ENCODE results near the gene COL20A1.

The COL20A1 gene

DNA sequence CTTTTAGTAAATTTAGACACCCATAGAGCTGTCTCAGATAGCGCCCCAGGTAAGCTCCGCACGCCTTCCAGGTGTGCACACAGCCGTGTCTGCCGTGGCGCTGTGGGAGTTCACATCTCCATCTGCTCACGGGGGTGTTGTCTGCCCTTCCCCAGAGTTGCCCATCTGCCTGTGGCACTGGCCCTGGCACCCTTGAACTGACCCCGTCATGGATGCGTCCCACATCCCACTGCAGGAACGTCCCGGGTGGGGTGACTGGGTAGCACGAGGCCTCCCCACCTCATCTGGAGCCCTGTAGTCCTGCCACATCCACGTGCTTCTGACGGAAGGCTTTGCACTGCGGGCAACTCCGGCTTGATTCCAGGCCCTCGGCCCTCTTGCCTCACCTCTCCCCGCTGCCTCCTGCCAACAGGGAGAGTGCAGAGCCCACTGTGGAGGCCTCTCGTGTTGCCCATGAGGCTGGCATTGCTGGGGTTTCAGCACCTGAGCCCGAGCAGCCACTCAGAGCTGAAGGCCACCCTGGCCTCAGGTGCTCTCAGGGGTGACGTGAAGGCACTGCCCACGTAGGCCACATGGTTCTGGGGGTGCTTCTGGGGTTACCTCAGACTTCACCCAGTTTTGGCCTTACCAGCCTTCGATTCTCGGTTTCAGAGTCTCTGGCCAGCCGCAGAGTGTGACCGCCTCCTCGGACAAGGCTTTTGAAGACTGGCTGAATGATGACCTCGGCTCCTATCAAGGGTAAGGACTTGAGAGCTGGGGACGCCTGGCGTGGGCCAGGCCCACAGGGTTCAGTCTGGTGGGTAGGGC is 15.3 kb upstream of the COL20A1 start:
- no peak for DNase-seq (ENCODE audit: low spot score)

DNA sequence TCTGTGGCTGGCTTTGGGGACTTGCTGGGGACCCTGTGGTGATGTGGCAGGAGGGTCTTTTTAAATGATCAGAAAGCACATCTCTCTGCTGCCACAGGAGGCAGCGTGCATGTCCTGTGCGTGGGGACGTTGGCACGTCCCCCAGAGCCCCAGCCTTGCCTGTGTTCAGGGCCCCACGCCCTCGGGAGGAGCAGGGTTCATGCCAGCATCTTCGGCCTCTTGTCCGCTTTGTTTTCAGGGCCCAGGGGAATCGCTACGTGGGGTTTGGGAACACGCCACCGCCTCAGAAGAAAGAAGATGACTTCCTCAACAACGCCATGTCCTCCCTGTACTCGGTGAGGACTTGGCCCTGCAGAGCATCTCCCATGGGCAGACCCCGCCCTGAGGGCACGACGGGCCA is 14.3 kb upstream of the COL20A1 start:
- DNase-seq (ENCODE audit: low spot score), result no peak

DNA sequence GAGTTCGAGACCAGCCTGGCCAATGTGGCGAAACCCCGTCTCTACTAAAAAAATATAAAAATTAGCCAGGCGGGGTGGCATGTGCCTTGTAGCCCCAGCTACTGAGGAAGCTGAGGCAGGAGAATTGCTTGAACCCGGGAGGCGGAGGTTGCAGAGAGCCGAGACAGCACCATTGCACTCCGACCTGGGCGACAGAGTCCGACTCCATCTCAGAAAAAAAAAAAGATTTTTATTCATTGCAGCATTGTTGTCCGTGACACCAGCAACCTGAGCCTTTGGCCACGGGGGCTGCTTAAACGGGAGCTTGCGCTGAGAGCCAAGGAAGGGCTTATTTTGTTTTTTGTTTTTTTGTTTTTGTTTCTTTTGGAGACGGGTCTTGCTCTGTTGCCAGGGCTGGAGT is 13.1 kb upstream of the COL20A1 start:
- no peak for DNase-seq (ENCODE audit: low spot score)

DNA sequence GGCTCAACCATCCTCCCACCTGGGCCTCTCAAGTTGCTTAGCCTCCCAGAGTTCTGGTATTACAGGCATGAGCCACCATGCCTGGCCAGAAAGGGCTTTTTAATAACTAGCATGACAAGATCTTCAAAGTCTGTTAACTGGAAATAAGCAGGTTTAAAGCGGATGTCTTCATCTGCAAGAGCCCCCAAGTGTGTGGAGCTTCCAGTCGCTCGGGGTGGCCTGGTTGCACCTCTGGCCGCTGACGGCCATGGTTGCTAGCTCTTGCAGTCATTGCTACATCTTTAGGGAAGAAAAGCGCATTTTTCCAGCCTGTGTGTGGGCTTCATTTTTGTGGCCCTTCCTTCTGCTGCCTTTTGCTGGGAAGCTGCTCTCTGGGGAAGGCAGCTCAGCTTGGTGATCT is 12.6 kb upstream of the COL20A1 start:
- DNase-seq (ENCODE audit: low spot score), result no peak

DNA sequence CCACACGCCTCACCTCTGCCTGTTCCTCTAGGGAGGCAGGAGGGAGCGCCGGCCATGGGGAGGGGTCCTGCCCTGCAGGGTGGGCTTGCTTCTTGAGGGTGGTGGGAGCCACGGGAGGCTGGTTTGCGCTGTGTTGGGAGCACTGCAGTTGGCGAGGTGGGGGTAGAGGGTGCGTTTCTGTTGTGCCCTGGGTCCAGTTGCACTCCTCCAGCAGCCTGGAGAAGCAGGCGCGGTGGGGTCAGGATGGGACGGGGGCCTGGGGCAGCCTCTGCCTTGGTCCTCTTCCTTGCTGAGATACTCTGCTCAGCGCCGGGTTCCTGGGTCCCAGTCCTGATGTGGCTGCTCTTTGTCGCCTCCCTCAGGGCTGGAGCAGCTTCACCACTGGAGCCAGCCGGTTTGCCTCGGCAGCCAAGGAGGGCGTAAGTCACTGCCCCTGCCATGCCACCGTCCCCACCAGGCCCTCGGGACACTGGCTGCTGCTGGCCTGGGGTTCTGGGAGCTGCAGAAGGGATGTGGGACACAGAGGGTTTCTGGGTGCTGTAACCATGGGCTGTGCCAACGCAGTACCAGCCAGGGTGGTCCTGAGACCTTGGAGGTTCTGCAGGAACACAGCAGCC is 11.9 kb upstream of the COL20A1 start:
- DNase-seq (ENCODE audit: low spot score), result peak; percentile 86

DNA sequence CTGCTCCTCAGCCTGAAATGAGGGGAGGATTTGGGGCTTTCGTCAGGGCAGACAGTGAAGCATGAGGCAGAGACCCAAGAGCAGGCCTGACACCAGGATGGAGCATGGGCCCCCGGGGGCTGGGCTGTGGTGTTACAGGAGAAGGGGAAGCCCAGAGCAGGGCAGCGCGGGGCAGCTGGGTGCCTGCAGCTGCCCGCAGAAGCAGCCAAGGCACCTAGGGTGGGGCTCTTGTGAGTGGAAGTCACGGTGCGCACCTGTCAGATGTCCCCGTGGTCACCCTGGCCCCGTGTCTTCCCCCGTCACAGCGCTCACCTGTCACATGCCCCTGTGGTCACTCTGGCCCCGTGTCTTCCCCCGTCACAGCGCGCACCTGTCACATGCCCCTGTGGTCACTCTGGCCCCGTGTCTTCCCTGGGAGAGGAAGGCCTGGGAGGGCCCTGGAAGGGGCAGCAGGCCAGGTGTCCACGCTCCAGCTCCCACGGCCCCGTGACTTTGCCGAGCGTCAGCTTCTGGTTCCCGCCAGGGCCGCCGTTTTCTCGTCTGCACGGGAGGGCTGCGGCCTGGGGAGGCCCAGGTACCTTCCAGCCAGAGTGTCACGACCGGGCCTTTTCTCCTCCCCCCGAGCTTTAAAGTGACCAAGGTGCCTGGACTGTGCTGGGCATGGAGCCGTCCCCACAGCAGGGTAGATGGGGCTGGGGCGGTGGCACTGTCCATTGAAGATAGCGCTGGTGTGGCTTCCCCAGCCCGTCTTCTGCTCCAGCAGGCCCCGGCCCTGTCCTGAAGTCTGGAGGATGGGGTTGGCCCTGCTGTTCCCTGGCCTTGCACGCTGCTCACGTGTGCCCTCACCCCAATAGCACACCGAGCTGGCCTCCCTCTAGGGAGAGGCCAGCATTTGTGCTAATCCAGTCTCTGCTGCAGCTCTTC is 11.0 kb upstream of the COL20A1 start:
- DNase-seq (ENCODE audit: low spot score), result no peak

DNA sequence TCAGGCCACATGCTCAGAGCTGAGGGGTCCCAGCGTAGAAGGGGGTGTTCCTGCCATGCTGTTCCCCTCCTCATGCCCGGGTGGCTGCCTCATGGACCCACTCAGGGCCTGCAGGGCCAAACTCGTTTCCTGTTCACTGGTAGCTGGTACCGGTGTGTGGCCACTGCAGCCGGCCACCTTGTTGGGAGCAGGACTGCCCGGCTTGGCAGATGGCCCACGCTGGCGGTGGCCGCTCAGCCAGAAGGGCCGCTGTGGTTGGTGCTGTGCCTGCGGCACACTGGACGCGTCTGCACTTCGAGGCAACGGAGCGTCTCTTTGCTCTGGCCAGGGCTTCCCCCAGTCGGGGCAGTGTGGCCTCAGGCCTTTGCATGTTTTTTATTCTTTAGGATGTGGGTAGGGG is 10.0 kb upstream of the COL20A1 start:
- DNase-seq (ENCODE audit: low spot score), result no peak

DNA sequence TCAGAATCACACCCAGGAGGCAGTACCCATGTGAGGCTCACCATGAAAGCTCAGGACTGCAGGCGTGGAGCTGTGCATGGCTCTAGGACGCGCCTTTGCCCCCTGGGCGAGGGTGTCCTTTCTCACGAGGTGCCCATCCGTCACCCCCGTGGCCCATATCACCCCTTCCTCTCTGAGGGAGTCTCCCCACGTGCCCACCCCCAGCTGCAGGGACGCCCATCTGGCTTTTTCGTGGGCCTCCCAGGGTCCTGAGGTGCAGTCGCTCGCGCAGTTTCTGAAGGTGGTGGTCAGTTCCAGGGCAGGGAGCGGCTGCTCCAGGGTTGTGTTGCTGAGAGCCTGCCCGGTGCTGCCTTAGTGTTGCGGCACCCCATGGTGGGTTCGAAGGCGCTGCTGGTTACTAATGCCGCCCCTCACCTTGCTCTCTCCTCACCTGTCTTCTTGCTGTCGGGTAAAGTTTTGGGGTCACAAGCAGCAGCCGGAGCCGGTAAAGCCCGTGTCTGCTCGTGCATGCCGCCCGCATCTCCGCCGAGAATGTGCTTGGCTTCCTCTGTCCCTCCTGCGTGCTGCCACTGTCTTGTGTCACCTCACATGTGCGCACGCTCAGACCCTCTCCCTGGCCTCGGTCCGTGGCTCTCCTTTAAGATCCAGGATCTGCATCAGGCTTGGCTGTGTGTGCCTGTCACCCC is 9.4 kb upstream of the COL20A1 start:
- no peak for DNase-seq (ENCODE audit: low spot score)

DNA sequence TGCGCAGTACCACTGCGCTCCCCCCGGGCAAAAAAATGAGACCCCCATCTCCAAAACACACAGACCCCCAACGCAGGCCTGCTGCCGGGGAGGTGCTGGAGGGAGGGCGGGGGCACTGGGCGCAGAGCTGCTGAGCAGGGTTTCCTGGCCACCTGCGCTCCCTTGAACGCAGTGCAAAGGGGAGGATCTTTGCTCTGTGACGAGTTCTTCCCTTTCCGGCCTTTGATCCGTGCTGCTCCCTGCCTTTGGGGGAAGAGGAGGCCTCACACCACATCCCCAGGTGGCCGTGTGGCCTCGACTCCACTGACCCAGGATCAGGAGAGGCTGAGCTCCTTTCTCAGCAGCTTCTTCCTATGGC is 8.9 kb upstream of the COL20A1 start:
- no peak for DNase-seq (ENCODE audit: low spot score)

DNA sequence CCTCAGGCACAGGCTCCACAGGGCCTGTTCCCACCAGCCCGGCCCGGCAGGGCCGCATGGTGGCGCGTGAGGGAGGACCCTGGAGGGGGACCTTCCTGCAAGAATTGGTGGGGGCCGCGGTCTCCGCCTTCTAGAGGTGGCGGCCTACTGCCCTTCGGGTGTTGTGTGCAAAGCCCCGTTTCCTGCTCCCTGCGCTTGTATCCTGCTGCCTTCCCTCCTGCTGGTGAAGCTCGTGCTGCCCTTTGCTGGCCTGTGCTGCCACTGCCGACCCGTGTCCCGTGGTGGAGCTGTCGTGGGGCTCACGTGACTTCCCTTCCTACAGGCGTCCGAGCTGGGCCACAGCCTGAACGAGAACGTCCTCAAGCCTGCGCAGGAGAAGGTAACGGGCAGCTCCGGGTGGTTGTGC is 8.4 kb upstream of the COL20A1 start:
- DNase-seq (ENCODE audit: low spot score), result no peak

DNA sequence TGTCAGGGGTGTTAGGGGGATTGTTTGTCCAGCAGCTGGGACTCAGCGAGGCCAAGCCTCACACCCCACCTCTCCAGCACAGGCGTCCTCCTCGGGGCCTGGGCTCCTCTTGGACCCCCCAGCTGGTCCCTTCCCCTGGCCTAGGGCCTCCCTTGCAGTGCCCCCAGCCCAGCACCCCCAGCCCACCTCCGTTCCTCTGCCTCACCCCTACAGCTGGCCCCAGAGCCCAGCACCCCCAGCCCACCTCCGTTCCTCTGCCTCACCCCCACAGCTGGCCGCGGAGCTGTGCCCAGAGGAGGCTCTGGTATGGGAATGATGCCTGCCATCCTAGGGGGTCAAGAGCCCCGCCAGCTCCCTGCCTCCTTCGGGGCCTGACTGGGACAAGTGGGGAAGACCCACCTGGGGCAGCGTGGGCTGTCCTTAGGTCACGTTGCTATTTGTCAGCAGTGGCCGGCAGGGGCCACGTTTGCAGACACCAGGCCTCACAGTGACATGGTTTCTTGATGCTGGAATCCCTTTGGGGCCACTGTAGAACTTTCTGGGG is 7.9 kb upstream of the COL20A1 start:
- DNase-seq (ENCODE audit: low spot score), result no peak

DNA sequence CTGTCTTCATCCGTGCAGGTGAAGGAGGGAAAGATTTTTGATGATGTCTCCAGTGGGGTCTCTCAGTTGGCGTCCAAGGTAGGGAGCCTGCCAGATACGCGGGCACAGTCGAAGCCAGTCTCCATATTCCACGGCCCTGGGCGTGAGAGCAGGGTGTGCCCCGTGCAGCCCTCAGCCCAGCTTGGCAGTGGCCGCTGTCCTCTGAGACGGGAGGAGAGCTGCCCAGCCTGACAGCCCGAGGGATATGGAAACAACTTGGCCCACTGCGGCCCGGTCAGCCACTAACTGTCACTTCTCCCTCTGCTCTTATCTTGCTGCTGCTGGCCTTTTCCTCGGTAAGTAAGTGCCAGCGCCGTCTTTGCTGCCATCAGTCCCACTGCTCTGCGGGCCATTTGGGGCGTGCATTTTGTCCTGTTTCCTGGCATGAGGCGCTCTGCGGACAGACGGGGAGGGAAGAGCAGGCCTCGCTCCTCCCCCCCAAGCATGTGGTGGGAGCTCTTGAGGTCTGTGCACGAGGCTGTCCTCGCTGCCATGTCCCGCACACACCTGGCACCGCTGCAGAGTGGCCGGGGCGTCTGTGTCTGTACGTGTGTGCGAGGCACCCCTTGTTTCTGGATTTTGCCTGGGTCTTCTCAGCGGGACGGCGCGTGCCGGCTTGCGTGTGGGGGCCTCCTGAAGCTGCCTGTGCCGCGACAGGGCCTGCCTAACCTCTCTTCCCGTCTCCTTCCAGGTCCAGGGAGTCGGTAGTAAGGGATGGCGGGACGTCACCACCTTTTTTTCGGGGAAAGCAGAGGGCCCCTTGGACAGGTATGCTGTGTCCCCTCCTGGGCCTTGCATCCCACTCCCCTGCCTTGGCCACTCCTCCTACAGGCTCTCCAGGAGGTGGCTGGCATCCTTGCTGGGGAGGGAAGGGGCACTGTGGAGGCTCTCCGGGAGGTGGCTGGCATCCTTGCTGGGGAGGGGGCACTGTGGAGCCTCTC is 7.1 kb upstream of the COL20A1 start:
- no peak for DNase-seq (ENCODE audit: low spot score)

DNA sequence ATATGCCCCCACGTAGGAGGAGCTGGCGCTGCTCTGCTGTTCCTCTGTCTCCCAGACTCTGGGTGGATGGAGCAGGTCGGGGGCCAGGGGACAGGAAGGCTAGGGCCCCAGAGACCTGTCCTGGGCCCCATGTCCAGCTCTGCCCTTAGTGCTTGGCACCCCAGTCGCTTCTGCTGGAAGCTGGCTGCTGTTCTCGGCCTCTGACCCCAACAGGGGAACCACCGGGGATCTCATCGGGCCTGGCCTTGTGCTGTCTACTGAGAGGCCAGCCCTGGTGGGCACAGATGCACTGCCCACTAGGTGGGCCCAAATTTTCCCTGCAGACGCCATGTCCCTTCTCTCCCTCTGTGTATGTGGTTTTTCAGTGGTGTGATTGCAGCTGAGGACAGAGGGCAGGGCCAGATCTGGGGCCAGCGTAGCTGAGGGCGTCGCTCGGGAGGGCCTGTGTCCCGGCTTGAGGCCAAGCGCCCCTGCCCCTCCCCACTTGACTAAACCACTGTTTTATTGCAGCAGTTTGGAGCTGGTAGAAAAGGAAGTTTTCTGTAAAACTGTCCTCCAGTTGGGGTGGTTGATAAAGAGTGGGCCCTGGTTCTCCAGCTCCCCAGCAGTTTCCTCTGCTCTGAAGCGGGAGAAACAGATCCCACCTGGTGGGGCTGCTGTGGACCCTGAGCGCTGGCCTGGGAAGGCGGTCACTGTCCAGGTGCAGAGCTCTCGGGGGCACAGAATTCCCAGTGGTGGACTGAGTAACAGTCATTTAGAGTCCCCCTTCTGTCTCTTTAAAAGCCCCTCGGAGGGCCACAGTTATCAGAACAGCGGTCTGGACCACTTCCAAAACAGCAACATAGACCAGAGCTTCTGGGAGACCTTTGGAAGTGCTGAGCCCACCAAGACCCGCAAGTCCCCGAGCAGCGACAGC is 5.9 kb upstream of the COL20A1 start:
- no peak for DNase-seq (ENCODE audit: low spot score)

DNA sequence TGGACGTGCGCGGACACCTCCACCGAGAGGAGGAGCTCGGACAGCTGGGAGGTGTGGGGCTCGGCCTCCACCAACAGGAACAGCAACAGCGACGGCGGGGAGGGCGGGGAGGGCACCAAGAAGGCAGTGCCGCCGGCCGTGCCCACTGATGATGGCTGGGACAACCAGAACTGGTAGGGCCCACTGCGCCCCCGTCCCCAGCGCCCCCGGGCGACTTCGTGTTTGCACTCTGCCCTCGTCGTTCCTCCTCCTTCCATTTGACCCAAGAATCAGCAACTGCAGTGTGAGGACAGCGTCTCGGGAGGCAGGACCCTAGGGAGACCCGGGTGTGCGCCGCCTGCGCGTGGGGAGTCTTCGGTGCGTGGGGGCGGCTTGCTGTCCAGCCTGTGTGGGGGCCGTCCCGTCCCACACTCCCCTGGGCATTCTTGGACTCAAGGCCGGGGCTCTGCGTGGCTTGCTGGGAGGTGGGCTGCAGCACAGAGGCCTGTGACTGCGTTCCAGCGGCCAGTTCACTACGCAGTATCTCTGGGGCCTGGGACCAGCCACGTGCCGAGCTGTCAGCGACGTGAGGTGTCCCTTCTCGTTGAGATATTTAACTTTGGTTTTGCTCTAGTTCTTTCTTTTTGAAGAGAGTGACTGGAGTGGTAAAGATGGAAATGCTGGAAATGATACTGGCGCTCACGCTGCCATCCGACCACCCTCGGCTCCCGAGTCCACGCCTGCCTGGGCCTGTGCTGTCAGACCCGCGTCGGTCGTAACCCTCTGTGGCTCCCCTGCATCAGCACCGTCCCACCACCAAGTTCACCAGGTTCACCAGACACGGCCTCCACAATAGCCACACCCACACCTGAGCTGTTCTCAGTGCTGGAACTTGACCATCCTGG is 5.0 kb upstream of the COL20A1 start:
- DNase-seq (ENCODE audit: low spot score), result no peak

DNA sequence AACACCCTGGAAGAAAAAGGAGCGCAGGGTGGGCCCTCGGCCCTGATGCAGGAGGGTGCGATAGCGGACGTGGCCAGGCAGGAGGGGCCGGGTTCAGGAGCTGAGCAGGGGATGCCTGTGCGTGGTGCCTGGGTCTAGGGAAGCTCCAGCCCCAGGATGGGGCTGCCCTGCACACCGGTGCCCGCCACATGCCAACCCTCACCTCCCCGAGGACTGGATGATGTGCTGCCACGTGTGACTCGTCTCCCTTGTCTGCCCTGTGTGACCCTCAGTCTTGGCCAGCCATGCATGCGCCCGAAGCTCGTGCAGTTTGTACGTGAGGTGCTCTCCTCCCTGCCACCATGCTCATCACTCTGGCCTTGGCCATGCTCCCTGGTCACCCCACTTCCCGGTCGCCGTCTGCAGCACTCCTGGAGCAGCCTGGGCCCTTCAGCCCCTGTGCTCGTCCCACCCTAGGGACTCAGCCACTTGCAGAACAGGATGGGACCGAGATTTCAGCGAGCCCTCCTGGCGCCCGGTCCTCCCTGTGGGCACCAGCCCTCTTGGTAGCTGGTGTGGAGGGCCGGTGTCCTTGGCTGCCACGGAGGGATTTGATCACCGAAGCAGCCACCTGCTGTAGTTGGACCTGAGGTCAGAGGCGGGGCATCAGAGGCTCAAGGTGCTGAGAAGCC is 4.3 kb upstream of the COL20A1 start:
- no peak for DNase-seq (ENCODE audit: low spot score)

DNA sequence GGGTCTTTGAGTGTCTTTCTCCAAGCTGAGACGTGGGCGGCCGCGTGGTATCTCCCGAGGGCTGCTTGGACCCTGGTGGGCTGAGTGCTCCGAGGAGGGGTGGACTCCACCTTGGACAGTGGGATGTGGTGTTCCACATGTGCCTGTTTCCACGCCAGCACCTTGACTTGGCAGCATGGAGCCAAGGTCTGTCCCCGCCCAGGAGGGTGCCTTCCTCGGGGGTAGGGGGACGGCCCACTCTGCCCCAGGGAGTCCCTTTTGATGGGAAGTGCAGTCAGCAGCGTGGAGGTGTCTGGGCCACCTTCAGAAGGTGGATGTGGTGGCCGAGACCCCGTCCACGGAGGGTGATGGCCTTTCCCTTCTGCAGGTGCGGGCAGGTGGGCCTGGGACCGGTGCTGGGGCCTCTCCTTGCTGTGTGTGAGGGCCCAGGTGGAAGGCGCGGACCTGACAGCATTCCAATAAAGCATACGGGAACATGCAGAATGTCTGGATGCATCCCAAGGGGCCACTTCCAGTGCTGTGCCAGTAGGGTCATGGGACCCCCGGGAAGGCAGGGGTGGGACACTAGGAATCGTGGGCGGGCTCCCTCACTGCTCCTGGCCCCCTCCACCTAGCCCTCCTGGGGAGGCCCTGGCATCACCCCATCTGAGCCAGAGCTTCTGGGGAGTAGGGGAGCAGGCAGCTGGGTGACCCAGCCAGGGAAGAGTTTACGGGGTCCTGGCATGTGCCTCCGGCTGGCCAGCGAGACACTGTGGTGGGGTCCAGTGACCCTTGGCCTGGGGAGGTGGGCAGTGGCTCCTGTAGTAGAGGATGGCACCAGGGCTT is 3.5 kb upstream of the COL20A1 start:
- no peak for DNase-seq (ENCODE audit: low spot score)

DNA sequence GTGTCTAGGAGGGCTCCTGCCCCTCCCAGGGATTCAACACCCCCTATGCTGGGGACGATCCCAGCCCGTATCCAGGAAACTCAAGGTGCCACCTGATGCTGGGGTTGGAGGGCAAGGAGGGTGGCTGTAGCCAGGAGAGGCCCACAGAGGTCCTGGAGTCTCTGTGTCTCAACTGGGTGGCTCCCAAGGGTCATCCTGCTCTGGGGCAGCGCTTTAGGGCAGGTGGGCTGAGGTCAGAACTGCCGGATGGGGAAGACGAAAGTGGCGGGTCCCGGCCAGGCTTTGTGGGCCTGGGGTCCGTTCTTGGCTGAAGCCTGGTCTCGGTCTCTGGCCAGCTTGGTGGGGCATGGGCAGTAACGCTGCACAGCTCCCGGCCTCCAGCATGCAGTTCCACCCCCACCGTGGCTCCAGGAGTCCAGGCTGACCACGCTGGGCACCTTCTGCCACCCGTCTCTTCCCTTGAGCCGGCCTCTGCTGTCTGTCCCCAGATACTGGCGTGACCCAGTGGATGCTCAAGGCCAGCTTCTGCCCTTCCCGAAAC is 2.8 kb upstream of the COL20A1 start:
- no peak for DNase-seq (ENCODE audit: low spot score)

Data from iPS-NIHi11 (cell line).